SU-DHL-6 (cell line): Measurements from ENCODE around the gene LCMT1.
"Not testable (repeated sequence)": the region's sequence is repeated elsewhere in the genome, so short reads cannot be mapped to it uniquely, and the experiment has no call there.

Source experiments
- H2AFZ ChIP-seq: fragments of 200-600 bp; sonication (generic); 2 replicates; pipeline ENCODE4 v1.6.1; 2014; ENCODE audit warnings: low read depth, mild to moderate bottlenecking, moderate library complexity, mixed read lengths, antibody characterized with exemption, low read length; ENCODE audit not compliant: severe bottlenecking
- H3F3A ChIP-seq: fragments of 200-600 bp; shearing (Covaris generic); 2 replicates; pipeline ENCODE4 v1.6.0; 2016; ENCODE audit warnings: antibody characterized with exemption, mild to moderate bottlenecking; ENCODE audit not compliant: insufficient read depth
- H3K27ac ChIP-seq: fragments of 200-600 bp; sonication (generic); 2 replicates; pipeline ENCODE4 v1.5.1; 2016; ENCODE audit warnings: low read depth, mild to moderate bottlenecking, low read length, moderate library complexity, mixed read lengths
- H3K27me3 ChIP-seq: fragments of 200-600 bp; sonication (generic), shearing (Covaris generic); 2 replicates; pipeline ENCODE4 v1.6.0; 2014; ENCODE audit warnings: mild to moderate bottlenecking, low read length
- H3K36me3 ChIP-seq: fragments of 200-600 bp; sonication (generic); 2 replicates; pipeline ENCODE4 v1.6.1; 2014; ENCODE audit warnings: mild to moderate bottlenecking, low read length, mixed read lengths
- H3K4me2 ChIP-seq: fragments of 300-600, 200-600 bp; shearing (Covaris generic), sonication (generic); 2 replicates; pipeline ENCODE4 v1.6.0; 2014; ENCODE audit warnings: low read length, low read depth, mild to moderate bottlenecking; ENCODE audit not compliant: poor library complexity, severe bottlenecking
- H3K4me3 ChIP-seq: fragments of 200-600 bp; sonication (generic); 2 replicates; pipeline ENCODE4 v1.5.1; 2014; ENCODE audit warnings: antibody characterized with exemption, low read length, mild to moderate bottlenecking, mixed read lengths; ENCODE audit not compliant: insufficient read depth, poor library complexity, severe bottlenecking
- H3K79me2 ChIP-seq: fragments of 200-600 bp; sonication (generic); 2 replicates; pipeline ENCODE4 v1.6.1; 2014; ENCODE audit warnings: mild to moderate bottlenecking, low read length, moderate library complexity; ENCODE audit not compliant: insufficient read depth
- H3K9ac ChIP-seq: fragments of 200-600 bp; sonication (generic); 2 replicates; pipeline ENCODE4 v1.7.0; 2014; ENCODE audit warnings: mild to moderate bottlenecking, low read length
- H3K9me2 ChIP-seq: fragments of 200-600 bp; sonication (generic); replicated peaks from 2 replicates; pipeline ENCODE4 v1.6.1; 2014; ENCODE audit warnings: low read length; ENCODE audit not compliant: insufficient read depth
- H3K9me3 ChIP-seq: fragments of 200-600 bp; sonication (generic); 2 replicates; pipeline ENCODE4 v1.6.1; 2014; ENCODE audit warnings: low read length, mixed read lengths; ENCODE audit not compliant: insufficient read depth
- H4K20me1 ChIP-seq: fragments of 200-600 bp; sonication (generic); 2 replicates; pipeline ENCODE4 v1.6.1; 2014; ENCODE audit warnings: low read depth, mild to moderate bottlenecking, antibody characterized with exemption, low read length, moderate library complexity, mixed read lengths
- EZH2phosphoT487 ChIP-seq: fragments of 200-600 bp; sonication (generic), shearing (Covaris generic); conservative IDR thresholded peaks from 2 replicates; pipeline ENCODE4 v1.6.1; 2018; ENCODE audit warnings: mild to moderate bottlenecking, antibody characterized with exemption, low read length, moderate library complexity, mixed read lengths
- TF ChIP-seq, protein P1 (sequence below): fragments of 200-600 bp; sonication (generic); IDR thresholded peaks from one replicate; pipeline ENCODE4 v1.5.1; 2017; ENCODE audit warnings: antibody characterized with exemption, mild to moderate bottlenecking, low read length, moderate library complexity; ENCODE audit not compliant: insufficient read depth, poor library complexity, severe bottlenecking

Gene LCMT1

DNA sequence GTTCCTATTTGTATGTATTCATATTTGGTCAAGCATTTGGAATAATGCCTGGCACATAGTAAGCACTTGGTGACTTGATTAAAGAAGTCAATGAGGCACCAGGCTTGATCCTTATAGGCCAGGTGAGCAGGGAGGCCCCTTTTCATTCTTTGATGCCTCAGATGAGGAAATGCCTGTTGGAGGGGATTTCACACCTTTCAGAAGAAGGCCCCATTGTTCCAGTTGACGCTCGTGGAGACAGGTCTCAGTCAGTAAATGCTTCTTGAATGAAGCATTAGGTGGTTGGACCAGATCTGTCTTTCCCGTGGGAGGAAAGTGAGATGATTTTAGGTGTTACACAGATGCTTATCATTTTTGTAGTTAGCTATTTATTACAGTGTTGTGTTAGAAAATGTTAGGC lies 13.0 kb downstream of the LCMT1 start:
- TF ChIP-seq, protein P1, sequence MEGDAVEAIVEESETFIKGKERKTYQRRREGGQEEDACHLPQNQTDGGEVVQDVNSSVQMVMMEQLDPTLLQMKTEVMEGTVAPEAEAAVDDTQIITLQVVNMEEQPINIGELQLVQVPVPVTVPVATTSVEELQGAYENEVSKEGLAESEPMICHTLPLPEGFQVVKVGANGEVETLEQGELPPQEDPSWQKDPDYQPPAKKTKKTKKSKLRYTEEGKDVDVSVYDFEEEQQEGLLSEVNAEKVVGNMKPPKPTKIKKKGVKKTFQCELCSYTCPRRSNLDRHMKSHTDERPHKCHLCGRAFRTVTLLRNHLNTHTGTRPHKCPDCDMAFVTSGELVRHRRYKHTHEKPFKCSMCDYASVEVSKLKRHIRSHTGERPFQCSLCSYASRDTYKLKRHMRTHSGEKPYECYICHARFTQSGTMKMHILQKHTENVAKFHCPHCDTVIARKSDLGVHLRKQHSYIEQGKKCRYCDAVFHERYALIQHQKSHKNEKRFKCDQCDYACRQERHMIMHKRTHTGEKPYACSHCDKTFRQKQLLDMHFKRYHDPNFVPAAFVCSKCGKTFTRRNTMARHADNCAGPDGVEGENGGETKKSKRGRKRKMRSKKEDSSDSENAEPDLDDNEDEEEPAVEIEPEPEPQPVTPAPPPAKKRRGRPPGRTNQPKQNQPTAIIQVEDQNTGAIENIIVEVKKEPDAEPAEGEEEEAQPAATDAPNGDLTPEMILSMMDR = no peak
- Histone ChIP-seq H4K20me1 (no peaks in the 10 kb centered on the region), H3K4me2 (no peak overlapping the region), H3K9me3 (no peaks in the 10 kb centered on the region), H3K27me3 (no peaks in the 10 kb centered on the region), H3K79me2 (no peaks in the 10 kb centered on the region), H2AFZ (no peak overlapping the region), H3K9me2 (no peaks in the 10 kb centered on the region), H3F3A (no peaks in the 10 kb centered on the region), H3K9ac (no peak overlapping the region), H3K36me3 (peaks cover 3% of the 10 kb centered on the region; the same call in 1 of the 2 replicates), H3K27ac (no peak overlapping the region), H3K4me3 (no peak overlapping the region)

DNA sequence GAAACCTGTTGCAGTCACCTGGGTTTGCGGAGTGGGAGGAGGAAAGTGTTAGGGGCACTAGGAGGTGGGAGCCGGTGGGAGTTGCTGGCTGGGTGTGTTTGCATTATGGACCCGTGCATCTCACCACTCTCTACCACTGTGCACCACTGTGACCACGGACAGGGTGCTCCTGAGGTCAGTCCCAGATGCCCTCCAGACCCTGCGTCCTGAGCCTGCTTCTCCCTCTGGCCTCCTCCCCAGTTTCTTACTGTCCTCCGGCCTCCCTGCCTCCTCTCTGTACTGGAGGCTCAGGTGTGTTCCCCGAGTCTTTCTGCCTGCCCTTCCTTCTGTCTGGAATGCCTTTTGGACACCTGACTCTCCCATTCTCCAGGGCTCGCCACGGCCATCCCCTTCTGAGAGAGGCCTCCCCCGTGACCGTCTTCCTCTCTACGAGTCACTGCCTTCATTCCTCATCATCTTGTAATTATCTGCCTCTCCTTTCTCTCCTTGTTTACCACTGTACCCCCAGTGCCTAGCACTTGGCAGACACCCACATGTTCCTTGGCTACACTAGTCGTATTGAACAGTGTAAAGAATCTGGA lies 14.6 kb downstream of the LCMT1 start:
- not testable (repeated sequence) for H3K27ac ChIP-seq, H3K9me2 ChIP-seq, H3K27me3 ChIP-seq, H3K9ac ChIP-seq, H3F3A ChIP-seq, H4K20me1 ChIP-seq, H3K79me2 ChIP-seq, H3K4me3 ChIP-seq, H3K4me2 ChIP-seq, H3K9me3 ChIP-seq, H2AFZ ChIP-seq, H3K36me3 ChIP-seq

DNA sequence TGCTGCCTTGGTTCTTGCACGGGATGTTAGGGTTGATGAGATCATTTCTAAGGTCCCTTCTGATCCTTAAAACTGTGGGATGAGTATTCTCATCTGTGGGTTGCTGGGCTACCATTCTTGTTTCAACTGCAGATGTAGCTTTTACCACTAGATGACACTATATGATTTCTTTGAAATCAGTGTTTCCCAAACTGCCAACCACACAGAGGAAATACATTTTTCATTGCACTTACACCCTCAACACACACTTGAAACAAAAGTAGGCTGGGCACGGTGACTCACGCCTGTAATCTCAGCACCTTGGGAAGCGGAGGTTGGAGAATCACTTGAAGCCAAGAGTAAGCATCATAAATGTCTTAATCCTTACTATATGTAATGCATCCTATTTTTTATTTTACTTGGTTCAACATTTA lies 15.3 kb downstream of the LCMT1 start:
- H3K4me3 ChIP-seq = no peak overlapping the region
- TF ChIP-seq EZH2phosphoT487 = no peak
- TF ChIP-seq, protein P1 = peak; percentile 40
- H2AFZ ChIP-seq = no peak overlapping the region
- H3K27me3 ChIP-seq = no peaks in the 10 kb centered on the region
- peaks cover 4% of the 10 kb centered on the region; the same call in 1 of the 2 replicates for H3K36me3 ChIP-seq
- no peak overlapping the region for H3K27ac ChIP-seq
- H4K20me1 ChIP-seq = no peaks in the 10 kb centered on the region
- H3K9me3 ChIP-seq = no peaks in the 10 kb centered on the region
- H3K9ac ChIP-seq = no peak overlapping the region
- H3K4me2 ChIP-seq = no peak overlapping the region
- H3K79me2 ChIP-seq = no peaks in the 10 kb centered on the region
- H3F3A ChIP-seq = no peaks in the 10 kb centered on the region
- H3K9me2 ChIP-seq = no peaks in the 10 kb centered on the region

DNA sequence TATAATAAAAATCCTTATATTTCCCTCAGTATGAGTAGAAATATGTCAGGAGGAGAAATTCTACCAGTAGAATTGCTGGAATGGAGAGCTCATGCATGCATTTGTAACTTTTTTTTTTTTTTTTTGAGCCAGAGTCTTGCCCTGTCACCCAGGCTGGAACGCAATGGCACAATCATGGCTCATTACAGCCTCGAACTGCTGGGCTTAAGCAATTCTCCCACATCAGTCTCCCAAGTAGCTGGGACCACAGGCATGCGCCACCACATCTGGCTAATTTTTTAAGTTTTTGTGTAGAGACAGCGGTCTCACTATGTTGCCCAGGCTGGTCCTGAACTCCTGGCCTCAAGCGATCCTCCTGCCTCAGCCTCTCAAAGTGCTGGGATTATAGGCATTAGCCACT lies 21.2 kb downstream of the LCMT1 start:
- H3F3A ChIP-seq, H3K79me2 ChIP-seq, H3K36me3 ChIP-seq, H3K4me2 ChIP-seq, H3K9me3 ChIP-seq, H3K4me3 ChIP-seq, H3K9ac ChIP-seq, H3K9me2 ChIP-seq, H2AFZ ChIP-seq, H4K20me1 ChIP-seq, H3K27ac ChIP-seq, H3K27me3 ChIP-seq: not testable (repeated sequence)
